GM23338 (cell line): ENCODE measurements around the gene ALDH2. TPM values are rescaled to one million over a fixed set of nuclear protein-coding genes. Genes with fewer than 3 reads are reported as not detected.

Experiments used
- ATAC-seq: fragments of 200-7000 bp; cut with Tn5 transposase; 3 replicates; pipeline ENCODE4 v1.9.1; 2020
- DNase-seq: peaks from one replicate; pipeline ENCODE4 v3.0.0-alpha.2; 2015; ENCODE audit warnings: low spot score
- H2AFZ ChIP-seq: fragments of 200-600 bp; sonication (generic); 2 replicates; pipeline ENCODE4 v1.8.0; 2016; ENCODE audit warnings: antibody characterized with exemption, mild to moderate bottlenecking, moderate library complexity
- H3F3A ChIP-seq: fragments of 200-600 bp; sonication (generic); replicated peaks from 2 replicates; pipeline ENCODE4 v1.8.0; 2017; ENCODE audit warnings: antibody characterized with exemption, mixed run types, low read depth
- H3K27ac ChIP-seq: fragments of 200-600 bp; sonication (generic); 2 replicates; pipeline ENCODE4 v1.6.1; 2016; ENCODE audit warnings: low read depth
- H3K27me3 ChIP-seq: fragments of 200-600 bp; sonication (generic); 2 replicates; pipeline ENCODE4 v1.8.0; 2016; ENCODE audit warnings: mild to moderate bottlenecking, mixed run types, moderate library complexity; ENCODE audit not compliant: insufficient read depth
- H3K36me3 ChIP-seq: fragments of 200-600 bp; sonication (generic); 2 replicates; pipeline ENCODE4 v1.8.0; 2016; ENCODE audit warnings: mild to moderate bottlenecking; ENCODE audit not compliant: insufficient read depth
- H3K4me1 ChIP-seq: fragments of 200-600 bp; sonication (generic); 2 replicates; pipeline ENCODE4 v1.8.0; 2016; ENCODE audit warnings: mild to moderate bottlenecking, moderate library complexity; ENCODE audit not compliant: insufficient read depth
- H3K4me2 ChIP-seq: fragments of 200-600 bp; sonication (generic); 2 replicates; pipeline ENCODE4 v1.7.1; 2017; ENCODE audit warnings: mixed run types
- H3K4me3 ChIP-seq: fragments of 200-600 bp; sonication (generic); 2 replicates; pipeline ENCODE4 v1.6.1; 2016; ENCODE audit warnings: mixed run types
- H3K79me2 ChIP-seq: fragments of 200-600 bp; sonication (generic); replicated peaks from 2 replicates; pipeline ENCODE4 v1.8.0; 2017; ENCODE audit warnings: mild to moderate bottlenecking; ENCODE audit not compliant: insufficient read depth
- H3K9me2 ChIP-seq: fragments of 200-600 bp; sonication (generic); 2 replicates; pipeline ENCODE4 v1.8.0; 2017; ENCODE audit not compliant: insufficient read depth
- H4K20me1 ChIP-seq: fragments of 200-600 bp; sonication (generic); replicated peaks from 2 replicates; pipeline ENCODE4 v1.8.0; 2017; ENCODE audit warnings: mild to moderate bottlenecking; ENCODE audit not compliant: insufficient read depth
- H3K27ac Mint-ChIP-seq: 2 replicates; pipeline ENCODE4 v1.8.0; 2020; ENCODE audit warnings: inconsistent platforms, mild to moderate bottlenecking, moderate library complexity, mixed read lengths
- H3K27me3 Mint-ChIP-seq: 3 replicates; pipeline ENCODE4 v1.8.0; 2022; ENCODE audit warnings: low read depth, mild to moderate bottlenecking, moderate library complexity, mixed read lengths, inconsistent platforms; ENCODE audit not compliant: insufficient read depth, poor library complexity
- H3K36me3 Mint-ChIP-seq: 3 replicates; pipeline ENCODE4 v1.8.0; 2021; ENCODE audit warnings: low read depth, mild to moderate bottlenecking, inconsistent platforms, moderate library complexity, mixed read lengths
- H3K4me1 Mint-ChIP-seq: 3 replicates; pipeline ENCODE4 v1.8.0; 2020; ENCODE audit warnings: mild to moderate bottlenecking, inconsistent platforms, mixed read lengths
- H3K4me3 Mint-ChIP-seq: 3 replicates; pipeline ENCODE4 v1.8.0; 2021; ENCODE audit warnings: moderate library complexity, mild to moderate bottlenecking, inconsistent platforms, mixed read lengths
- H3K9me3 Mint-ChIP-seq: 3 replicates; pipeline ENCODE4 v1.8.0; 2020; ENCODE audit warnings: moderate library complexity, mild to moderate bottlenecking, inconsistent platforms, mixed read lengths
- CREB1 ChIP-seq: fragments of 250-450 bp; sonication (Bioruptor Pico); IDR thresholded peaks from 2 replicates; pipeline ENCODE4 v1.5.0; 2020; ENCODE audit warnings: low read depth, mild to moderate bottlenecking, moderate library complexity
- CTCF ChIP-seq, 2 experiments: fragments of 200-600 bp in 1 of 2; sonication (generic) in 1 of 2; conservative IDR thresholded peaks; 2 replicates each; pipeline versions ENCODE4 v1.5.1 to v1.6.1; 2016 to 2017; ENCODE audit warnings: antibody characterized with exemption in 2 of 2, low read depth in 2 of 2, mild to moderate bottlenecking in 2 of 2, moderate library complexity in 1 of 2
- EZH2 ChIP-seq: fragments of 200-600 bp; sonication (generic); IDR thresholded peaks from one replicate; pipeline ENCODE4 v1.8.0; 2017; ENCODE audit warnings: antibody characterized with exemption, mild to moderate bottlenecking, low read depth; ENCODE audit not compliant: unreplicated experiment
- JUNB ChIP-seq: IDR thresholded peaks from one replicate; pipeline ENCODE4 v1.6.1; 2016; ENCODE audit warnings: antibody characterized with exemption; ENCODE audit not compliant: unreplicated experiment
- NANOG ChIP-seq: IDR thresholded peaks from 2 replicates; pipeline ENCODE4 v1.6.1; 2016; ENCODE audit warnings: antibody characterized with exemption, borderline replicate concordance
- STAT1 ChIP-seq: IDR thresholded peaks from one replicate; pipeline ENCODE4 v1.6.1; 2016; ENCODE audit warnings: antibody characterized with exemption; ENCODE audit not compliant: unreplicated experiment
- ZNF114 ChIP-seq: fragments of 250-450 bp; sonication (Bioruptor Pico); IDR thresholded peaks from 2 replicates; pipeline ENCODE4 v1.5.0; 2020; ENCODE audit warnings: mild to moderate bottlenecking, moderate library complexity
- ZNF462 ChIP-seq: fragments of 250-450 bp; sonication (Bioruptor Pico); IDR thresholded peaks from 2 replicates; pipeline ENCODE4 v1.5.0; 2020; ENCODE audit warnings: mild to moderate bottlenecking, moderate library complexity
- polyA plus RNA-seq: library from polyadenylated mRNA; unstranded; fragments of >200 nt; fragmentation: Nextera tagmentation; extraction: Ambion mirVana; gene quantifications from 2 replicates; pipeline ENCODE4 v1.2.1, GENCODE V29; 2016
- total RNA-seq: library from RNA; depleted of rRNA; stranded (reverse); fragments of >200 nt; shearing (Covaris generic); gene quantifications from 2 replicates; pipeline ENCODE4 v1.2.3, GENCODE V29; 2014

The ALDH2 gene
- total and polyA plus RNA-seq, 2 experiments from 2014 or later, result 14.9 to 50.5 TPM

- H3K9me2 ChIP-seq, result no peaks in the 10 kb centered on the region
- no peak overlapping the region for H3K4me2 ChIP-seq
- peaks cover 5% of the 10 kb centered on the region for H3K27me3 Mint-ChIP-seq
- no peaks in the 10 kb centered on the region for H4K20me1 ChIP-seq
- no peaks in the 10 kb centered on the region for H3F3A ChIP-seq
- no peaks in the 10 kb centered on the region for H3K36me3 ChIP-seq
- no peaks in the 10 kb centered on the region for H3K4me1 Mint-ChIP-seq
- no peak for DNase-seq
- H3K27ac ChIP-seq, result no peak overlapping the region
- no peaks in the 10 kb centered on the region for H3K4me1 ChIP-seq
- ATAC-seq, result no peak
- H3K36me3 Mint-ChIP-seq, result peaks cover 18% of the 10 kb centered on the region; the same call in 2 of the 3 replicates
- peaks cover 3% of the 10 kb centered on the region; the same call in 2 of the 3 replicates for H3K9me3 Mint-ChIP-seq
- H3K4me3 Mint-ChIP-seq, result no peak overlapping the region
- H3K27me3 ChIP-seq, result no peaks in the 10 kb centered on the region
- no peaks in the 10 kb centered on the region for H3K79me2 ChIP-seq
- TF ChIP-seq ZNF114 (CRISPR knock-in tag), result no peak
- no peak for TF ChIP-seq JUNB
- no peak for TF ChIP-seq ZNF462
- TF ChIP-seq EZH2, result no peak
- TF ChIP-seq STAT1, result no peak
- no peak for TF ChIP-seq CTCF (conservative IDR thresholded peaks at IDR 0.05; ENCODE audit: low read depth in 2 of 2)
- no peak for TF ChIP-seq CREB1 (CRISPR knock-in tag)
- no peak for TF ChIP-seq NANOG
- no peak overlapping the region for H3K27ac Mint-ChIP-seq
- no peak overlapping the region for H2AFZ ChIP-seq
- no peak overlapping the region for H3K4me3 ChIP-seq
Measured at GRCh38 chr12:111730420-111730819, 36.3 kb upstream of the ALDH2 start.
